ENCODE results near the gene COL9A3. TPM values are rescaled to one million over a fixed set of nuclear protein-coding genes. Genes with fewer than 3 reads are reported as not detected.

COL9A3 gene
- total RNA-seq, 3 donors from 2014 or later (not counting 1 experiment from before 2014, with no cell fraction given): 1.9 TPM; not detected in 2

DNA sequence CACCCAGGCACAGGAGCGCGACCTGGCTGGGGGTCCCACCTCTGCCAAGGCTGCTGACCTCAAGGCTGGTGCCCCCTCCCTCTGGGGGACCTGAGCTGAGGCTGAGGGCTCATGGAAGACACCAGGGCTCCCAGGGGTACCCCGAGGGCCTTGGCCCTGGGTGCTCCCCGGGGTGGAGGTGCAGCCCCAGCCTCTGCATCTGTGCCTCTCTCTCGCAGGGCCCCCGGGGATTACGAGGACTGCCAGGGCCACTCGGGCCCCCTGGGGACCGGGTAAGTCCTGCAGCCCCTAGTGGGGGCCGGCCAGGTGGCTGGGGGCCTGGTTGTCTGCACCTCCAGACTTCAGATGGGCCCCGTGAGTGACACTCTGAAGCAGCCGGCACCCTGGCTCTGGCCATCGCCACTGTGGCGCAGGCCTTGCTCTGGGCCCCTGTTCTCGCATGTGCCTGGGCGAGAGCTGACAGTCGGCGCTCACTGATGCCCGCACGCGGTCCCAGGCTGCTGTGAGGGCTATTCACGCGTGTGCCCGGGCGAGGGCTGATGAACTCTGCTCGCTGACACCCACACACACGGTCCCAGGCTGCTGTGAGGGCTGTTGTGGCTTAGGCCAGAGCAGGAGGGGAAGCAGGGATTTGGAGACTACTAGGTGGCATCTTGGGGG lies 9.3 kb downstream of the COL9A3 start:
- Histone ChIP-seq H3K4me3 (ENCODE audit: low read length) (no peak overlapping the region), H3K27me3 (ENCODE audit: control insufficient read depth, insufficient read depth, low read length) (no peaks in the 10 kb centered on the region), H3K36me3 (ENCODE audit: control insufficient read depth, insufficient read depth, low read length) (no peaks in the 10 kb centered on the region), H3K27ac (ENCODE audit: low read length) (no peak overlapping the region), H3K4me1 (ENCODE audit: control insufficient read depth, insufficient read depth, low read length) (peaks cover 16% of the 10 kb centered on the region), H3K9me3 (ENCODE audit: control insufficient read depth, insufficient read depth, low read length) (no peaks in the 10 kb centered on the region)
- DNase-seq (peak in 1 of 2 donors; percentile 18), ATAC-seq (no peak)
- Mint-ChIP-seq H3K9me3 (no peaks in the 10 kb centered on the region), H3K27me3 (ENCODE audit: low read depth in 2 of 2) (no peaks in the 10 kb centered on the region), H3K36me3 (no peaks in the 10 kb centered on the region), H3K4me1 (no peaks in the 10 kb centered on the region), H3K4me3 (no peak overlapping the region), H3K27ac (no peak overlapping the region)
- intact Hi-C loops (cut with micrococcal nuclease): no loop called here
- TF ChIP-seq, protein P1, sequence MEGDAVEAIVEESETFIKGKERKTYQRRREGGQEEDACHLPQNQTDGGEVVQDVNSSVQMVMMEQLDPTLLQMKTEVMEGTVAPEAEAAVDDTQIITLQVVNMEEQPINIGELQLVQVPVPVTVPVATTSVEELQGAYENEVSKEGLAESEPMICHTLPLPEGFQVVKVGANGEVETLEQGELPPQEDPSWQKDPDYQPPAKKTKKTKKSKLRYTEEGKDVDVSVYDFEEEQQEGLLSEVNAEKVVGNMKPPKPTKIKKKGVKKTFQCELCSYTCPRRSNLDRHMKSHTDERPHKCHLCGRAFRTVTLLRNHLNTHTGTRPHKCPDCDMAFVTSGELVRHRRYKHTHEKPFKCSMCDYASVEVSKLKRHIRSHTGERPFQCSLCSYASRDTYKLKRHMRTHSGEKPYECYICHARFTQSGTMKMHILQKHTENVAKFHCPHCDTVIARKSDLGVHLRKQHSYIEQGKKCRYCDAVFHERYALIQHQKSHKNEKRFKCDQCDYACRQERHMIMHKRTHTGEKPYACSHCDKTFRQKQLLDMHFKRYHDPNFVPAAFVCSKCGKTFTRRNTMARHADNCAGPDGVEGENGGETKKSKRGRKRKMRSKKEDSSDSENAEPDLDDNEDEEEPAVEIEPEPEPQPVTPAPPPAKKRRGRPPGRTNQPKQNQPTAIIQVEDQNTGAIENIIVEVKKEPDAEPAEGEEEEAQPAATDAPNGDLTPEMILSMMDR (IDR thresholded peaks at IDR 0.05): no peak
- 72% methylated on average over 27 of the region's 27 CpGs for WGBS (ENCODE audit: insufficient coverage)

DNA sequence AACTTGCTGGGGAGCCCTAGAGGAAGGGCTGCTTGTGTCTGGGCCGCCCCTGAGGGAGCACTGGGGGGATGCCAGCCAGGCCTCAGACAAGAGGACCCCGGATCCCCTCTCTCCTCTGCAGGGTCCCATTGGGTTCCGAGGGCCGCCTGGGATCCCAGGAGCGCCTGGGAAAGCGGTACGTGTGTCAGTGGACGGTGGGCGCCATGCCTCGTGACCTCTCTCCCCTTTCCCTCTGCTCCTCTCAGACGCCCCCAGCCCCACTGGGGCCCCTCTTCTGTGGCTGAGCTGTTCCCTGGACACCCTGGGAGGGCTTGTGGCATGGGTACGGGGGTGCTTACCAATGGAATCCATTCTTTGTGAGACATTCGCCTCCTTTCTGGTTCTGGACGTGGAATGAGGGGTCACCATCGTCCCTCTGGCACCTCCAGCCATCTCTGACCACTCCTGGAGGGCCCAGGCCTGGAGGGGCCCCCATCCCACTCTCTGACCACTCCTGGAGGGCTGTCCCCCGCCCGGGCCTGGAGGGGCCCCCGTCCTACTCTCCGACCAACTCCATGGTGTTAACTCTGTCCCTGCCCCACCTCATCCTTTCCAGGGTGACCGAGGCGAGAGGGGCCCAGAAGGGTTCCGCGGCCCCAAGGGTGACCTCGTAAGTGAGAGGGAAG lies 9.9 kb downstream of the COL9A3 start:
- Mint-ChIP-seq H3K4me3 (no peak overlapping the region), H3K36me3 (no peaks in the 10 kb centered on the region), H3K9me3 (no peaks in the 10 kb centered on the region), H3K4me1 (no peaks in the 10 kb centered on the region), H3K27me3 (ENCODE audit: low read depth in 2 of 2) (no peaks in the 10 kb centered on the region), H3K27ac (no peak overlapping the region)
- Histone ChIP-seq H3K27me3 (ENCODE audit: control insufficient read depth, insufficient read depth, low read length) (no peaks in the 10 kb centered on the region), H3K36me3 (ENCODE audit: control insufficient read depth, insufficient read depth, low read length) (no peaks in the 10 kb centered on the region), H3K4me1 (ENCODE audit: control insufficient read depth, insufficient read depth, low read length) (peaks cover 17% of the 10 kb centered on the region), H3K9me3 (ENCODE audit: control insufficient read depth, insufficient read depth, low read length) (no peaks in the 10 kb centered on the region), H3K27ac (ENCODE audit: low read length) (no peak overlapping the region), H3K4me3 (ENCODE audit: low read length) (no peak overlapping the region)
- ATAC-seq: no peak
- DNase-seq: no peak
- intact Hi-C loops (cut with micrococcal nuclease): no loop called here
- TF ChIP-seq, protein P1 (IDR thresholded peaks at IDR 0.05): no peak
- WGBS (ENCODE audit: insufficient coverage): 90% methylated on average over 24 of the region's 24 CpGs

DNA sequence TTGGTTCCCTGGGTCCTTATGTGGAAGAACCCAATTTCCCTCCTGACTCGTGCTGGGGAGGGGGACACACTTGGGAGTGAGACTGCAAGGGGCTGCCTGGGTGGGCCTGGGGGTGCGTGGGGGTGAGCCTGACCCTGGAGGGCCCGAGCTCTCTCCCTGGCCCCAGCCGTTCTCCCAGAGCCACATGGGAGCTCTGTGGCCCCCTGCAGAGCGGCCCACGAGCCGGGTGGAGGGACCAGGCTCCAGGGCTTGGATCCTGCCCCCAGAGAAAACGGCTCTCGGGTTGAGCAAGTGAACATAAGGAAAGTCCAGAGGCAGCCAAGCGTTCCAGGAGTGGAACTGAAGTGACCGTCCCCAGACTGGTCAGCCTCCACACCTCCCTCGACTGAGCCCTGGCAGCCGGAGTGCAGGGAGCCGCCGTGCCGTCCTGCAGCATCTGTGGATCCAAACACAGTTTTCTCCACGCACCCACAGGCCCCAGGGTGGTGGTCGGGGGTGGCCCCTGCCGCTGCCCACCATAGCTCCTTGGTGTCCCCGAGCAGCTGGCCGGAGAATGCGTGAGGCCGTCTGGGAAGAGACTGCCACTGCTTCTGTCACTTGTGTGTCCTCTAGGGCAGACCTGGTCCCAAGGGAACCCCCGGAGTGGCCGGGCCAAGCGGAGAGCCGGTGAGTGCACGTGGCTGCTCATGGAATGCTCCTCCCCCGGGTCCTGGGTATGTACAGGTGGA lies 10.6 kb downstream of the COL9A3 start:
- H3K36me3 Mint-ChIP-seq: no peaks in the 10 kb centered on the region
- no peak for DNase-seq
- intact Hi-C loops (cut with micrococcal nuclease): no loop called here
- no peak for ATAC-seq
- Histone ChIP-seq H3K36me3 (ENCODE audit: control insufficient read depth, insufficient read depth, low read length) (no peaks in the 10 kb centered on the region), H3K27me3 (ENCODE audit: control insufficient read depth, insufficient read depth, low read length) (no peaks in the 10 kb centered on the region), H3K27ac (ENCODE audit: low read length) (no peak overlapping the region), H3K4me3 (ENCODE audit: low read length) (no peak overlapping the region), H3K9me3 (ENCODE audit: control insufficient read depth, insufficient read depth, low read length) (no peaks in the 10 kb centered on the region), H3K4me1 (ENCODE audit: control insufficient read depth, insufficient read depth, low read length) (peaks cover 24% of the 10 kb centered on the region)
- TF ChIP-seq, protein P1 (IDR thresholded peaks at IDR 0.05): no peak
- H3K27ac Mint-ChIP-seq: no peak overlapping the region
- no peaks in the 10 kb centered on the region for H3K9me3 Mint-ChIP-seq
- 90% methylated on average over 29 of the region's 29 CpGs for WGBS (ENCODE audit: insufficient coverage)
- H3K4me1 Mint-ChIP-seq: no peaks in the 10 kb centered on the region
- no peak overlapping the region for H3K4me3 Mint-ChIP-seq
- no peaks in the 10 kb centered on the region for H3K27me3 Mint-ChIP-seq (ENCODE audit: low read depth in 2 of 2)

Measured in natural killer cell (primary cell).